NCI-H2171 (cell line): ENCODE data around the gene SAT1.
A peak's percentile ranks its signal among the peaks of the same experiment; 100 is the strongest.
"Not testable (repeated sequence)": the region's sequence is repeated elsewhere in the genome, so short reads cannot be mapped to it uniquely, and the experiment has no call there.

Source experiments
- DNase-seq: peaks from one replicate; lab custom pipeline; 2025; lab: John Stamatoyannopoulos, UW

Gene SAT1

GRCh38 chrX:23782863-23783588, at the start of gene SAT1:
Gene SAT1, plus strand, starts transcription at chrX:23783173. Its CDS starts 179 bp downstream, at chrX:23783352.
- DNase-seq = peak; percentile 85

GRCh38 chrX:23736030-23736429, 46.9 kb upstream of the SAT1 start:
- DNase-seq = no peak

GRCh38 chrX:23737413-23737812, 45.6 kb upstream of the SAT1 start:
- DNase-seq = no peak

GRCh38 chrX:23742174-23742696, 40.7 kb upstream of the SAT1 start:
- no peak for DNase-seq

- peak; percentile 59 for DNase-seq
Measured at GRCh38 chrX:23742697-23743622, 40.0 kb upstream of the SAT1 start, which contains the start of gene ACOT9. Gene ACOT9, minus strand, starts transcription at chrX:23743276. Its CDS starts 132 bp downstream, at chrX:23743144.

- not testable (repeated sequence) for DNase-seq
Measured at GRCh38 chrX:23743623-23743971, 39.4 kb upstream of the SAT1 start.

- no peak for DNase-seq
Measured at GRCh38 chrX:23745786-23746185, 37.2 kb upstream of the SAT1 start.

- DNase-seq = no peak
Measured at GRCh38 chrX:23749129-23749528, 33.8 kb upstream of the SAT1 start.

- DNase-seq = no peak
Measured at GRCh38 chrX:23749576-23749975, 33.4 kb upstream of the SAT1 start.

- no peak for DNase-seq
Measured at GRCh38 chrX:23752740-23753415, 30.1 kb upstream of the SAT1 start.

- no peak for DNase-seq
Measured at GRCh38 chrX:23754664-23755063, 28.3 kb upstream of the SAT1 start.

GRCh38 chrX:23756165-23756564, 26.8 kb upstream of the SAT1 start:
- DNase-seq = no peak

- no peak for DNase-seq
Measured at GRCh38 chrX:23759821-23760220, 23.2 kb upstream of the SAT1 start.

GRCh38 chrX:23764188-23764984, 18.6 kb upstream of the SAT1 start:
- no peak for DNase-seq

- no peak for DNase-seq
Measured at GRCh38 chrX:23765449-23765848, 17.5 kb upstream of the SAT1 start.

- no peak for DNase-seq
Measured at GRCh38 chrX:23765868-23766267, 17.1 kb upstream of the SAT1 start.

- DNase-seq = no peak
Measured at GRCh38 chrX:23766650-23767551, 16.1 kb upstream of the SAT1 start.

GRCh38 chrX:23770142-23770541, 12.8 kb upstream of the SAT1 start:
- no peak for DNase-seq

GRCh38 chrX:23771086-23771485, 11.9 kb upstream of the SAT1 start:
- not testable (repeated sequence) for DNase-seq

- no peak for DNase-seq
Measured at GRCh38 chrX:23773601-23774175, 9.3 kb upstream of the SAT1 start.
